ENCODE measurements around the gene CST4. TPM values are rescaled to one million over a fixed set of nuclear protein-coding genes. Genes with fewer than 3 reads are reported as not detected.

Gene CST4
- total and polyA plus RNA-seq, 2 donors from 2014 or later, result not detected

DNA sequence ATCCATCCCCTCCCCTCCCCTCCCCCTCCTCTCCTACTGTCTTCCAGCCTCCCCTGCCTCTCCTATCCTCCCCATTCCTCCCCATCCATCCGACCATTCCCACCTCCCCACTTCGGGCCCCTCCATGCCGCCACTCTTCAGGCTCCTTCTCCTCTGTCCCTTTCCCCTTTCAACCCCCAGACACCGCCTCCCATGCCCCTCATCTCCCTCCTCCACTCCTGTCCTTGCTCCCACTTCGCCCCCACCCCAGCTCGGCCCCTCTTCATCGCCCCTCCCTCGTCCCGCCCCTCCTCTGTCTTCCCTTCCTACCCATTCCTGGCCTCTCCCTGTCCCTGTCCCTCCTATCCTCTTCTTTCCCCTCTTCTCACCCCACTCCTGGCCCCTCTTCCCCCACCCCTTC, 50.5 kb downstream of the CST4 start:
- H3K4me3 ChIP-seq (ENCODE audit: low read length in 3 of 3), result no peak overlapping the region
- H3K27me3 ChIP-seq (ENCODE audit: control insufficient read depth, insufficient read depth, low read length), result no peaks in the 10 kb centered on the region
- no peak for FAIRE-seq
- TF ChIP-seq, protein P1, sequence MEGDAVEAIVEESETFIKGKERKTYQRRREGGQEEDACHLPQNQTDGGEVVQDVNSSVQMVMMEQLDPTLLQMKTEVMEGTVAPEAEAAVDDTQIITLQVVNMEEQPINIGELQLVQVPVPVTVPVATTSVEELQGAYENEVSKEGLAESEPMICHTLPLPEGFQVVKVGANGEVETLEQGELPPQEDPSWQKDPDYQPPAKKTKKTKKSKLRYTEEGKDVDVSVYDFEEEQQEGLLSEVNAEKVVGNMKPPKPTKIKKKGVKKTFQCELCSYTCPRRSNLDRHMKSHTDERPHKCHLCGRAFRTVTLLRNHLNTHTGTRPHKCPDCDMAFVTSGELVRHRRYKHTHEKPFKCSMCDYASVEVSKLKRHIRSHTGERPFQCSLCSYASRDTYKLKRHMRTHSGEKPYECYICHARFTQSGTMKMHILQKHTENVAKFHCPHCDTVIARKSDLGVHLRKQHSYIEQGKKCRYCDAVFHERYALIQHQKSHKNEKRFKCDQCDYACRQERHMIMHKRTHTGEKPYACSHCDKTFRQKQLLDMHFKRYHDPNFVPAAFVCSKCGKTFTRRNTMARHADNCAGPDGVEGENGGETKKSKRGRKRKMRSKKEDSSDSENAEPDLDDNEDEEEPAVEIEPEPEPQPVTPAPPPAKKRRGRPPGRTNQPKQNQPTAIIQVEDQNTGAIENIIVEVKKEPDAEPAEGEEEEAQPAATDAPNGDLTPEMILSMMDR (IDR thresholded peaks at IDR 0.05; ENCODE audit: borderline replicate concordance, extremely low read depth, insufficient read depth), result no peak
- no peak for DNase-seq
- intact Hi-C loops (cut with DNase I), result no loop called here
- no peak overlapping the region for H3K9ac ChIP-seq (ENCODE audit: low read length in 3 of 3)
- peaks cover 4 to 9% (median 4%) of the 10 kb centered on the region in 3 donors for H3K36me3 ChIP-seq (ENCODE audit: control insufficient read depth in 2 of 3, insufficient read depth in 3 of 3, low read length in 3 of 3)
- no peaks in the 10 kb centered on the region for H3K9me3 ChIP-seq (ENCODE audit: control insufficient read depth in 2 of 3, insufficient read depth in 1 of 3, low read length in 3 of 3)
- no peak overlapping the region for H3K27ac ChIP-seq (ENCODE audit: low read depth in 2 of 2, low read length in 2 of 2)
- peaks cover 2 to 21% (median 17%) of the 10 kb centered on the region in 3 donors for H3K4me1 ChIP-seq (ENCODE audit: control insufficient read depth in 2 of 3, insufficient read depth in 2 of 3, low read depth in 1 of 3, low read length in 3 of 3)

- Histone ChIP-seq H3K27me3 (ENCODE audit: control insufficient read depth, insufficient read depth, low read length) (no peaks in the 10 kb centered on the region), H3K9me3 (ENCODE audit: control insufficient read depth in 2 of 3, insufficient read depth in 1 of 3, low read length in 3 of 3) (no peaks in the 10 kb centered on the region), H3K4me3 (ENCODE audit: low read length in 3 of 3) (peak within 1 kb of the TSS; percentile 62 to 76 (median 70)), H3K36me3 (ENCODE audit: control insufficient read depth in 2 of 3, insufficient read depth in 3 of 3, low read length in 3 of 3) (peaks cover 4 to 15% (median 4%) of the 10 kb centered on the region in 3 donors), H3K9ac (ENCODE audit: low read length in 3 of 3) (peak within 1 kb of the TSS; percentile 21 to 78 (median 61)), H3K4me1 (ENCODE audit: control insufficient read depth in 2 of 3, insufficient read depth in 2 of 3, low read depth in 1 of 3, low read length in 3 of 3) (peaks cover 2 to 21% (median 17%) of the 10 kb centered on the region in 3 donors), H3K27ac (ENCODE audit: low read depth in 2 of 2, low read length in 2 of 2) (peak within 1 kb of the TSS; percentile 80 to 83)
- TF ChIP-seq, protein P1 (IDR thresholded peaks at IDR 0.05; ENCODE audit: borderline replicate concordance, extremely low read depth, insufficient read depth), result no peak
- intact Hi-C loops (cut with DNase I), result no loop called here
- DNase-seq (peak; percentile 90 to 97 (median 94)), FAIRE-seq (no peak)
Measured at GRCh38 chr20:23637282-23638221, 51.3 kb downstream of the CST4 start, which contains the start of gene CST3. CST3 (minus strand) TSS chr20:23637955; CDS start chr20:23637862, 93 bp downstream.

DNA sequence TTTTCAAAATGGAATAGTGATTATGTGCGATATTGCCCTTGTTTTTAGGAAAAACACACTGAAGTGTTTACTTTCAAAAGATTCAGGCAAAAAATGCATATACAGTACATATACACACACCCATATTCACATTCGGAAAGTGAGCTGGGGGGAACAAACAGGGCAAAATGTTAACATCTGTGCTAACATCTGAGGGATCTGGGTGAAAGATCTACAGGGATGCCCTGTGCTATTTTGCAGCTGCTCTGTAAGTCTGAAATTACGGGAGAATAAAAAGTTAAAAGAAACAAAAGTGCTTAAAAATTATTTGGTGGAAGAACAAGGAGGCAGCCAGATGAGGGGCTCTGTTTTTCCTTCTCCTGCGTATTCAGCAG, 51.9 kb downstream of the CST4 start:
- Histone ChIP-seq H3K9ac (ENCODE audit: low read length in 3 of 3) (peak overlapping the region; percentile 21 to 78 (median 61)), H3K4me1 (ENCODE audit: control insufficient read depth in 2 of 3, insufficient read depth in 2 of 3, low read depth in 1 of 3, low read length in 3 of 3) (peaks cover 2 to 21% (median 17%) of the 10 kb centered on the region in 3 donors), H3K9me3 (ENCODE audit: control insufficient read depth in 2 of 3, insufficient read depth in 1 of 3, low read length in 3 of 3) (no peaks in the 10 kb centered on the region), H3K27me3 (ENCODE audit: control insufficient read depth, insufficient read depth, low read length) (no peaks in the 10 kb centered on the region), H3K36me3 (ENCODE audit: control insufficient read depth in 2 of 3, insufficient read depth in 3 of 3, low read length in 3 of 3) (peaks cover 4 to 15% (median 4%) of the 10 kb centered on the region in 3 donors), H3K27ac (ENCODE audit: low read depth in 2 of 2, low read length in 2 of 2) (peak overlapping the region; percentile 80 to 83), H3K4me3 (ENCODE audit: low read length in 3 of 3) (peak overlapping the region; percentile 62 to 76 (median 70))
- DNase-seq, result no peak
- intact Hi-C loops (cut with DNase I), result no loop called here
- no peak for FAIRE-seq
- TF ChIP-seq, protein P1 (IDR thresholded peaks at IDR 0.05; ENCODE audit: borderline replicate concordance, extremely low read depth, insufficient read depth), result no peak
